NCI-H510A treated with DMSO at 0.1 percent for 48 hours (cell line): ENCODE results near the gene VAMP1.
"Not testable (repeated sequence)": the region's sequence is repeated elsewhere in the genome, so short reads cannot be mapped to it uniquely, and the experiment has no call there.

Experiments used
- DNase-seq: peaks from one replicate; lab custom pipeline; 2025; lab: John Stamatoyannopoulos, UW

VAMP1 gene

DNA sequence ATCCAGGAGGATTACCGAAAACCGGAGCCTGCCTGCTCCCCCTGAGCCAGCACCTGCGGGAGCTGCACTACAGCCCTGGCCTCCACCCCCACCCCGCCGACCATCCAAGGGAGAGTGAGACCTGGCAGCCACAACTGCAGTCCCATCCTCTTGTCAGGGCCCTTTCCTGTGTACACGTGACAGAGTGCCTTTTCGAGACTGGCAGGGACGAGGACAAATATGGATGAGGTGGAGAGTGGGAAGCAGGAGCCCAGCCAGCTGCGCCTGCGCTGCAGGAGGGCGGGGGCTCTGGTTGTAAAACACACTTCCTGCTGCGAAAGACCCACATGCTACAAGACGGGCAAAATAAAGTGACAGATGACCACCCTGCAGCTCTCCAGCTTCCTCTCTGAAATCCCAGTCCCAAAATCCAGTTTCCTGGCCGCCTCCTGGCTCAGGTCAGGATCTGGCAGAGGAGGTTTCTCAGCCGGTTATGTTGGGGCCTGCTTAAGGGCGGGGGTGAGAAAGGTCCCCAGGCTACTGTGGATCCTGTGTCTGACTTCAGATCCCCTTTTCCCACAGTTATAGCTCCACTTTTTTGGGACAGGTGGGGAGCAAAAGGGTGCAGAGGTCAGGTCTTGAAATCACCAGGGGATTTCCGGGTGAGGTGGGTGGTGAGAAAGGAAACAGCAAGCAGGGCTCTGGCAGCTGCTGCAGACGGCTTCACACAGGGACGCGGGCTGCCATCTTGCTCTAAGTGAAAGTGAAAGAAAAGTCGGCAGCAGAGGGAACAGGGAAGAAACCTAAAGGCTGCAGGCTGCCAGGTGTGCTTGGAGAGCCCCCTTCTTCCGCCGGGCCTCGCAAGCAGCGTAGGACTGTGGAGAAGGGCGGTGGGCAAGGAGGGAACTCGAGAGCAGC lies 18.9 kb downstream of the VAMP1 start, which contains the start of gene TAPBPL:
TAPBPL (plus strand) TSS at position 695 of the 897 bp plus-strand sequence. CDS start 207 bp downstream, outside the sequence.
- peak; percentile 89 for DNase-seq

DNA sequence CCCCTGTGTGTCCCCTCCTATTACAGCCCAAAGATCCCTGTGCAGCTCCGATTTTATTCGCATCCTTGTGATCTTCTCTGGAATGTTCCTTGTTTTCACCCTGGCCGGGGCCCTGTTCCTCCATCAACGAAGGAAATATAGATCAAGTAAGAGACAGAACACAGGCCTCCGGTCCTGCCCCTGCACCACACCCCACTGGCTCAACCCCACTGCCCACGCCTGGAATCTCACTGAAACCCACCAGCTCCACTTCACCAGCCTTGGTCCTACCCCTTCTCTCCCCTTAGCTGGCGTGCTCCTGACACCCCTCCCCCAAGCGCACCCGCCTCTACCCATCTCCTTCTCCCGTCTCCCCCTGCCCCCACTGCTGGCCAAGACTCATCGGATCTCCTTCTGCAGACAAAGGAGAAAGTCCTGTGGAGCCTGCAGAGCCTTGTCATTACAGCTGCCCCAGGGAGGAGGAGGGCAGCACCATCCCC lies 19.6 kb downstream of the VAMP1 start:
- no peak for DNase-seq

DNA sequence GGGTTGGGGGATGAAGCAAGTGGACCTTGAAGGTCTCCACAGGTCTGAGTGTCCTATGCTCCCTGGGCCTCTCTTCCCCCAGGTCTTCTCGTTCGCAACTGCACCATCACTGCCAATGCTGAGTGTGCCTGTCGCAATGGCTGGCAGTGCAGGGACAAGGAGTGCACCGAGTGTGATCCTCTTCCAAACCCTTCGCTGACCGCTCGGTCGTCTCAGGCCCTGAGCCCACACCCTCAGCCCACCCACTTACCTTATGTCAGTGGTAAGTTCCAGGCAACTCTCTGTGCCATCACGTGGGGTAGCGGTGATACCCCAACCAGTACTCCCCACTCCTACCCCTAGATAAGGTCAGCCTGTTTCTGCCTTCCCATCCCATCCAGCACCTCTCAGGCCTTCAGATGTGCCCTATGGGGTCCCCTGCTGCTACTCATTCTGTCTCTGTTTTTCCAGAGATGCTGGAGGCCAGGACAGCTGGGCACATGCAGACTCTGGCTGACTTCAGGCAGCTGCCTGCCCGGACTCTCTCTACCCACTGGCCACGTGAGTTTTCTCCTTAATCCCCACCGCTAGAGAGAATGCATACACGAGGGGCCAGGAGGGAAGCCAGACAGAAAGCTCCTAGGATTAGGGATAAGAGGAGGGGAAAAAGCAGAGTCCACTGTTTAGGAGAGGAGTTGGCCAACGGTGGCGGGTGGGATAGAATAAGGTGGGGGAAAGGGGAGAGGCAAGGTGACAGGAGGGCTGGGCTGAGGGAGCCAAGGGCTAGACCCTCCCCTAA lies 20.2 kb downstream of the VAMP1 start:
- DNase-seq: no peak

DNA sequence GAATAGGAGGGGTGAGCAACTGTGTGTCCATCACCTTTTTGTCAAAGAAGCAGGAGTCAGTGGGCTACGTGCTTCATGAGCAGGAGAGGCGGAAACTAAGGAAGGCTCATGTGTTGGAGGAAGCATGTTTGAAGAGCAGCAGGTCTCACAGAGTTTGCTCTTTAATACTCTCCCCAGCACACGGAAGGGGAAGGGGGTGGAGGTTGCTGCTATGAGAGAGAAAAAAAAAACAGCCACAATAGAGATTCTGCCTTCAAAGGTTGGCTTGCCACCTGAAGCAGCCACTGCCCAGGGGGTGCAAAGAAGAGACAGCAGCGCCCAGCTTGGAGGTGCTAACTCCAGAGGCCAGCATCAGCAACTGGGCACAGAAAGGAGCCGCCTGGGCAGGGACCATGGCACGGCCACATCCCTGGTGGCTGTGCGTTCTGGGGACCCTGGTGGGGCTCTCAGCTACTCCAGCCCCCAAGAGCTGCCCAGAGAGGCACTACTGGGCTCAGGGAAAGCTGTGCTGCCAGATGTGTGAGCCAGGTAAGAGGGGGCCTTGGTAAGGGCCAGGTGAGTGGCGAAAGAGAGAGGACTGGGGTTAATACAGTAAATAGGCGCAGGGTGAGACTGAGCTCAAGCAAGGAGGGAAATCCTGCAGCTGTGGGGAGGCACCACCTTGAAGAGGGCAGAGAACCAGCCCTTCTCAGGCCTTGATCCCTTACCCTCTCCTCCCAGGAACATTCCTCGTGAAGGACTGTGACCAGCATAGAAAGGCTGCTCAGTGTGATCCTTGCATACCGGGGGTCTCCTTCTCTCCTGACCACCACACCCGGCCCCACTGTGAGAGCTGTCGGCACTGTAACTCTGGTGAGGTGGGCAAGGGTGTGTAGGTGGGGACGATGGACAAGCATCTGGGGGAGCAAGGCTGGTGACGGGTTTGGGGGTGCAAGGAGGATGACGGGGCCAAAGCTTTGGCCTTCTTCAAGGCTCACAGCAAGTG lies 25.5 kb downstream of the VAMP1 start, which contains the start of gene CD27:
CD27 (plus strand) TSS at position 252 of the 985 bp plus-strand sequence; CDS start at position 393, 141 bp downstream.
- no peak for DNase-seq

DNA sequence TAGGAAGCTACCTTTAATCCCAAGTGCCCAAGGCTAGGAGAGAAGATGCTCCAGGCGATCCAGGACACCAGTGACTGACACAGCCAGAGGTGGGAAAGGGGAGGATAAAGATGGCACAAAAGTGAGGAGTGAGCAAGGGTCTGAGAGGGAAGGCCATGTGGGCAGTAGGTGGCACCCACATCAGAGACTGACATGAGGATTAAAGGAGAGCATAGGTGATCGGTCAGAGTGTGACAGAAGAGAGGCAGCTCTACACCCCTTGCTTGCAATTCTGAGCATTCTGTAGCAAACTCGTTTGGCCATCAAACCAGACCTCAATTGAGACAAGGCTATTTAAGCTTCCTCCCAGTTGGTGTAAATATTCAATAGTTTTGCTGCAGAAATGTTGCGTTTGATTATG lies 26.4 kb downstream of the VAMP1 start:
- no peak for DNase-seq

DNA sequence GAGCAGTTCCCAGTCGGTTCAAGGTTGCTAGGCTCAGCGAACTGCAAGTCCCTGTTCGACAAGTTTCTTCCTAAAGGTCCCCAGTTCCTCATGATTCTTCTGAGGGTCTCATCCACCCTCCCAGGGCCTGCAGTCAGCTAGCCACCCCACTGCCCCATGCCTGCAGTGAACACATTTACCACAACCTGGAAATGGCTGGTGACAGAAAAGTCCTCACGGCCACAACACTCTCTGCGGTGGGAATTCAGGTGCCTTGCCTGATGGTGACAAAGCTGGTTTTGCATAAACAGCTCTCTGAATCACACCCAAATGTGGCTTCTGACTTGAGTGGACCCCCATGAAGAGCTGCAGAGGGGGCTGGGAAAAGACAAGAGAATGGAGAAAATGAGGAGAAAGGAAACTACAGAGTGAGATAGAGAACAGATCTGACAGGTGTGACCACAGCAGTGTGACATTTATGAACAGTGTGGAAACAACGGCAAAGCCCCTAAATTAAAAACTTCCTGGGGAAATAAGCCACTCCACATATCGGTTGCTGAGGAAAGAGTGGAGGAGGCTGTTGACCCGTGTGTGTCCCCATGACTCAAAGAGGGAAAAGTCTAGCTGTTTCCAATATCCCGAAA lies 27.0 kb downstream of the VAMP1 start:
- DNase-seq: no peak

DNA sequence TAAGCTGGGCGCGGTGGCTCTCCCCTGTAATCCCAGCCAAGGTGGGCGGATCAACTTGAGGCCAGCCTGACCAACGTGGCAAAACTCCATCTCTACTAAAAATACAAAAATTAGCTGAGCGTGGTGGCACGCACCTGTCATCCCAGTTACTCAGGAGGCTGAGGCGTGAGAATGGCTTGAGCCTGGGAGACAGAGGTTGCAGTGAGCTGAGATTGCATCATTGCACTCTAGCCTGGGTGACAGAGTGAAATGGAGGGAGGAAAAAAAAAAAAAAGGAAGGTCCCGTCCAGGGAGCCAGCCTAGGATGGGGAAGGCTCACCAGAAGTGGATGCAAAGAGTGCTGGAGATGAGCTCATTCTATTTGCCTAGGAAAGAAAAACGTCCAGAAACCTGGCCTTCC lies 27.6 kb downstream of the VAMP1 start:
- DNase-seq: no peak

DNA sequence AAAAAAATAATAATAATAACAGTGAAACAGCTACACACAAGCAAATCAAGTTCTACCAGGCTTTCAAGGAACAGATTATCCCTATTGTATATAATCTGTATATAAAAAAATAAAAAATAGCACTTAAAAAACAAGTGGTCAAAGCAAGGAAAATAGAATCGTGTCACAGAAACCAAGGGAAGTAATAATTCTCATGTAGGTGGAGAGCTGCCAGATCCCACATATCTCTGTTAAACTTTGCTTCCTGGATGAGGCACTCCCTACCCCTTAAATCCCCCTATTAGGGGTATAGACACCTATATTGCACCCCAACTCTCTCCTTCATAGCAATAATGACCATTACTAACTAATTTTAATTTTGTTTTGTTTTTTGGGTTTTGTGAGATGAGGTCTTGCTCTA lies 30.1 kb downstream of the VAMP1 start:
- DNase-seq: no peak

DNA sequence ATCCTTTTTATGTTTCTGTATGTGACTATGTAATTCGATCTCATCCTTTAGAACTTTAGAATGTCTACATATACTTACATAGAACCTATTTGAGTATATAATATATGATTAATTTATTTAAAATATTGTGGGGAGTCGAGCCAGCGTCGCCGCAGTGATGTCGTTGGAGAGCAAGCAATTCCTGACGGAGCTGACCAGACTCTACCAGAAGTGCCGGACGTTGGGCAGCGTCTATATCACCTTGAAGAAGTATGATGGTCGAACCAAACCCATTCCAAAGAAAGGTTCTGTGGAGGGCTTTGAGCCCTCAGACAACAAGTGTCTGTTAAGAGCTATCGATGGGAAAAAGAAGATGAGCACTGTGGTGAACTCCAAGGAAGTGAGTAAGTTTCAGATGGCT lies 32.1 kb downstream of the VAMP1 start:
- no peak for DNase-seq

DNA sequence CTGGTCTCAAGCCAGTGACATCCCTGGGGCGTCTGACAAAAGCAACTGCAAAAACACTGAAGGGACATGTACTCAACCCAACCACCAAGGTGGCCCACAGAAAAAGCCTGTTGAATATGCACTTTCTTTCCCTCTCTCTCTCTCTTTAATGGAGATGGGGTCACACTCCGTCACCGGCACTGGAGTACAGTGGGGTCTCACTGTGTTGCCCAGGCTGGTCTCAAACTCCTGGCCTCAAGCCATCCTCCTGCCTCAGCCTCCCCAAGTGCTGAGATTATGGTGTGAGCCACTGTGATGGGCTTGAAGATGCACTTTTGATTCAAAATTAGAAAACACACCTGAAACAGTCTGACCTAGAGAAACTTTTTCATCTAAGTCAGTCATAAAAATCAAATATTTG lies 32.9 kb downstream of the VAMP1 start:
- DNase-seq: no peak

DNA sequence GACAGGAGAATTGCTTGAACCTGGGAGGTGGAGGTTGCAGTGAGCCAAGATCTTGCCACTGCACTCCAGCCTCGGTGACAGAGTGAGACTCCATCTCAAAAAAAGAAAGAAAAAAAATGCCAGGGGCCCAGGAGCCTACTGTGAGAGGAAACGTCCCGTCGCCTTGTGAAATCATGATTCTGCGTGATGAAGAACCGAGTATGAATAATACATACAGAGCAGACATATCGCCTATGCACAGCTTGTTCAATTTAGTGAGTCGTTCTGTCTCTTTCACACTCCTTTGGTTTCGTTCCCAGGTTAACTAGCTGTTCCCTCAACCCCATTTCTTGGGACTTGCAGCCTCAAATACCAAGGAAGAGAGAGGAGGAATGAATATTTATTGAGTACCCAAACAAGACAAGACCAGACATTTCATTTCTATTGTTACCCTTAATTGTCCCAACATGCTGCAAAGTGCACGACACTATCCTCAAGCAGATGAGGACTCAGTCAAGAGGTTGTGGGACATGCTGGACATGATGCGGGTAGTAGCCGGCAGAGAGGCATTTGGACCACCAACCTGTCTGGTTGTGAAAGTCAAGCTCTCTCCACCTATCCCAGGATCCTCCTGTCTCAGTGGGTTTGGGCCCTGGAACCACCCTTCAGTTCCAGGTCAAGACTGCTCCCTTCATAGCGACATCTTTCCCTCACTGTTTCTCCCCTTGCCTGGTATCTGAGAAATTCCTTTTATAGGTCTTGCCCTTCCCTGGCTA lies 34.3 kb downstream of the VAMP1 start:
- no peak for DNase-seq

DNA sequence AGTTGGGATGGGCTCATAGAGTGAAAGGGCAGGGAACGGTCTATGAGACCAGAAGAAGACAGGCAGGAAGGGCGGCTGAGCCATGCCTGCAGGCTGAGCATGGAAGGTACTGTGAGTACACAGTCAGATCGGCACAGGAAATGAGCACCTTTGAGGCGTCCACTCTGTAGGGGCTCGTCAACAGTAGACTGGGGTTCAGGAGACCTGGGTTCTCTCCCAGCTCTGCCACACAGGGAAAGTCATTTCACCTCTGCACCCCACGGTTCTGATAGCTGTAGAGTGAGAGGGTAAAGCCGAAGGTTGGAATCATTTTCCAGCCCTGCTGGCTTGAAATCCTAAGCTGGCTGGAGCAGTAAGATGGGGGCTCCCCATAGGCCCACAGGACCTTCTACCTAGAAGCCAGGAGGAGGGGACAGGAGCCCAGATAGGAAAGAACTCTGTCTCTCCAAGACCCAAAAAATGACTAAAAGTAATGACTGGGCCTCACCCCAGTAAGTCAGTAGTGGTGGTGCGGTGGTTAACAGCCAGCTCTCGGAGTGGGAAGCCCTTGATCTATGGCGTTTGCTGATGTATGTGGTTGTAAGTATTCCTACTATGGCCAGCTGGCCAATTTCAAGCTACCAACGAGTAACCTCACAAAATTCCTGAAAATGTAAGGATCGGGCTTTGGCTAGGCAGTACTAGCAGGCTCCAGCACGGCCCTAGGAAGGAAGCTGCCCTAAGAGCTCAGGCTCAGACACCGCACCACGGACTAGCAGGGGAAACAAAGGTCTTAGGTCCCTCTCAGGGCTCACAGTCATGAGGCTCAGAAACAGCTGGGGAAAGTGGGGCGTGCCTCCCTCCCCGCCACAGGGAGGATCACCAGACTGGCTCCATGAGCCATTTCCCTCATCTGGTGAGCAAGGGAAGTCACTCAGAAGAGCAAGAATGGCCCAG lies 36.0 kb downstream of the VAMP1 start:
- DNase-seq: no peak

DNA sequence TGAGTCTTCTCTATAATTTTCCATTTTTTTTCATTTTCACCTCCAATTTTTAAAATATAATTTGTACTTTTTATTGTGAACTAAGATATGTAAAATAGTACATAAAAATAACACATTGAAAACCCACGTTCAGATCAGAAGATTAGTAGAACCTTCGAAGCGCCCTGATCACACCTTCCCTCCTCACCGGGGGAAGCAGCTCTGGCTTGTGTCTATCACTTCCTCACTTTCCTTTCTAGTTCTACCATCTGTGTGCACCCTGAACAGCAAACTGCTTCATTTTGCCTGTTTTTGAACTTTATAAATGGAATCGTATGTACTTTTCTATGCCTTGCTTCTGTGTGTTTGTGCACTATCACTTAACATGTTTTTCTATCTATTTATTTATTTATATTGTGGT lies 37.5 kb downstream of the VAMP1 start:
- DNase-seq: no peak

DNA sequence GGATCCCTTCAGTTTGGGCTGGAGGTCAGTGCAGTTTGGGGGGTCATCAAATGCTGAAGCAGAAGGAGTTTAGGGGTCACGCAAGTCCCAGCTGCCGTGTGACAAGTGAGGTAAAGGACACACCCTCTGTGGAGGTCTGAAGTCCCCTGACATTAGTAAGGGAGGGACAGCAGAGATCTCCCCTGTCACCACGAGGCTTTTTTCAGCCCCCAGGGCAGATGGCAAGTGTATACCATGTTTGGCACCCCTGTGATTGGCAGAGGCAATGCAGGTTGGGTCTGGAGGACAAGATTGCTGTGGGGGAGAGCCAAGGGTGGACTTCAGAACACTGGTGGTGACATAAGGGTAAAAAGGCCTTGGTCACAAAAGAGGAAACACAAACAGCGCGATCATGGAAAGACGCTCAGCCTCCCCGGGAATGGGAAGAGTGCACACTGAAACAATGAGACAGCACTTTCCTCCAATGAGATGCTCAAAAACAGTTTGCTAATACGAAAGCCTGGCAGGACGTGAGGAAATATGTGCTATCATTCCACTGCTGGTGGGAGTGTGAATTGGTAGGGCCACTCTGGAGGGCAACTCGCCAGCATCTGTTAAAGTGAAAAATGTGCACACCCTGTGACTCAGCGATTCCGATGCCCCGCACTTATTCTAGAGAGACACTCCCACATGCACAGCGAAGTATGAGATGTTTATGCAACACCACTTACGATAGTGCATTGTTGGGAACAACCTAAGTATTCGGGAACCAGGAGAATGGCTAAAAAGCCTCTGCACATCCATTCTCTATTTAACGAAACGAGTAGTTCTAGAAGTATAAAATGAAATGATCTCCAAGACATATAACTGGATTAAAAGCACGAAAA lies 40.1 kb downstream of the VAMP1 start:
- peak; percentile 21 for DNase-seq

DNA sequence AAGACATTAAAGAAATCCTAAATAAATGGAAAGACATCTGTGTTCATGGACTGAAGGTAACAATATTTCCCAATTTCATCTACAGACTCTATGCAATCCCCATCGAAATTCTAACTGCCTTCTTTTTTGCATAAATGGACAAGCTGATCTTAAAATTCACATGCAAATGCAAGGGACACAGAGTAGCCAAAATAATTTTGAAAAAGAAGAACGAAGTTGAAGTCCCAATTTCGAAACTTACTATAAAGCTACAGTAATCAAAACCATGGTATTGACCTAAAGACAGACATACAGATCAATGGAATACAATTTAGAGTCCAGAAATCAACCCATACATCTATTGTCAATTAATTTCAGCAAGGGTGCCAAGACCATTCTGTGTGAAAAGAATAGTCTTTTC lies 42.2 kb downstream of the VAMP1 start:
- DNase-seq: no peak

DNA sequence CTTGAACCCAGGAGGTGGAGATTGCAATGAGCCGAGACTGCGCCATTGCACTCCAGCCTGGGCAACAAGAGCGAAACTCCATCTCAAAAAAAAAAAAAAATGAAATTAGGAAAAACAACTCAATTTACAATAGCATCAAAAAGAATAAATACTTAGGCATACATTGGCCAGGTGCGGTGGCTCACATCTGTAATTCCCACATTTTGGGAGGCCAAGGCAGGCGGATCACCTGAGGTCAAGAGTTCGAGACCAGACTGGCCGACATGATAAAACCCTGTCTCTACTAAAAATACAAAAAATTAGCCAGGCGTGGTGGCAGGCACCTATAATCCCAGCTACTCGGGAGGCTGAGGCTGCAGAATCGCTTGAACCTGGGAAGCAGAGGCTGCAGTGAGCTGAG lies 42.7 kb downstream of the VAMP1 start:
- not testable (repeated sequence) for DNase-seq

DNA sequence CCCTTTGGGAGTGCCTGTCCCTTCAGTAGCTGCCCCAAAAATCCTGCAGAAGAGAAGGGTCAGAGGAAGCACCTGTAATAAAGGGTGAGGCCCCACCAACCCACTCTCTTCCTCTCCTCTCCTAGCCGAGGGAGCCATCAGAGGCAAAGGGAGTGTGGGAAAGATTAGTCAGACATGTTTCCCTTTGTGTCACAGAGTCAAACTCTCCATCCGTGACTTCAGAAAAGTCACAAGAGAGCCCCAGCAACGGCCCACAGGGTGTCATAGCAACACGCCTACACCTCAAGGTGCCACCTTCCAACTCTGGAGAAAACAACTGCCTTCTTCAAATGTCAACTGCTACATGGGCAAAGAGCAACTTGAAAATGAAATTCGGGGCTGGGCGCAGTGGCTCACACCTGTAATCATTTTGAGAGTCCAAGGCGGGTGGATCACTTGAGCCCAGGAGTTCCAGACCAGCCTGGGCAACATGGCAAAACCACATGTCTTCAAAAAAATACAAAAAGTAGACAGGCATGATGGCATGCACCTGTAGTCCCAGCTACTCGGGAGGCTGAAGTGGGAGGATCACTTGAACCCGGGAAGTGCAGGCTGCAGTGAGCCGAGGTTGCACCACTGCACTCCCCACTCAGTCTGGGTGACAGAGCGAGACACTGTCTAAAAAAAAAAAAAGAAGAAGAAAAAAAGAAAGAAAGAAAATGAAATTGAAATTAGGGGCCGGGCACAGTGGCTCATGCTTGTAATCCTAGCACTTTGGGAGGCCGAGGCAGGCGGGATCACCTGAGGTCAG lies 43.4 kb downstream of the VAMP1 start:
- no peak for DNase-seq
